ENCODE data around the gene SPATA33.

SPATA33 gene

GRCh38 chr16:89657442-89658220 lies at the start of gene SPATA33, which contains the start of gene CHMP1A:
Gene SPATA33, plus strand, starts transcription at chr16:89657836. Its CDS starts 76 bp downstream, at chr16:89657912.
Gene CHMP1A, minus strand, starts transcription at chr16:89657708. Its CDS starts 120 bp downstream, at chr16:89657588.
- DNase-seq = peak; percentile 19 to 92 (median 79)

- no peak for DNase-seq
These were observed 49.5 kb upstream of the SPATA33 start for GRCh38 chr16:89607937-89608740.

- DNase-seq = no peak
These were observed 47.6 kb upstream of the SPATA33 start for GRCh38 chr16:89610108-89610453.

GRCh38 chr16:89612415-89613166 lies 45.0 kb upstream of the SPATA33 start:
- DNase-seq = no peak

- no peak for DNase-seq
These were observed 44.2 kb upstream of the SPATA33 start, which contains the start of gene DPEP1 for GRCh38 chr16:89613231-89613953. Gene DPEP1, plus strand, starts transcription at chr16:89613642. Its CDS starts 16,769 bp downstream, at chr16:89630411.

GRCh38 chr16:89613954-89614459 lies 43.6 kb upstream of the SPATA33 start:
- DNase-seq = no peak

- no peak for DNase-seq
These were observed 42.5 kb upstream of the SPATA33 start for GRCh38 chr16:89615176-89615575.

GRCh38 chr16:89615596-89616090 lies 42.0 kb upstream of the SPATA33 start:
- DNase-seq = no peak

GRCh38 chr16:89616623-89617022 lies 41.0 kb upstream of the SPATA33 start:
- no peak for DNase-seq

GRCh38 chr16:89617036-89617435 lies 40.6 kb upstream of the SPATA33 start:
- DNase-seq = no peak

GRCh38 chr16:89618109-89618998 lies 39.3 kb upstream of the SPATA33 start:
- no peak for DNase-seq

GRCh38 chr16:89619840-89620239 lies 37.8 kb upstream of the SPATA33 start:
- no peak for DNase-seq

- no peak for DNase-seq
These were observed 37.2 kb upstream of the SPATA33 start for GRCh38 chr16:89620406-89620841.

GRCh38 chr16:89621136-89621697 lies 36.4 kb upstream of the SPATA33 start:
- no peak for DNase-seq

- DNase-seq = no peak
These were observed 35.8 kb upstream of the SPATA33 start for GRCh38 chr16:89621698-89622409.

- no peak for DNase-seq
These were observed 34.0 kb upstream of the SPATA33 start for GRCh38 chr16:89623511-89624261.

GRCh38 chr16:89624777-89625761 lies 32.6 kb upstream of the SPATA33 start:
- DNase-seq = no peak
